Parathyroid adenoma (tissue), 2 donors: ENCODE data around the gene MYO1D.

Source experiments
- H2AFZ ChIP-seq: fragments of 300-600 bp; sonication (generic); one replicate; pipeline ENCODE4 v1.7.0; 2017; ENCODE audit warnings: antibody characterized with exemption, mild to moderate bottlenecking
- H3K27ac ChIP-seq: fragments of 300-600 bp; sonication (generic); one replicate; pipeline ENCODE4 v1.7.0; 2017
- H3K27me3 ChIP-seq: fragments of 300-600 bp; sonication (generic); one replicate; pipeline ENCODE4 v1.7.0; 2017; ENCODE audit warnings: low read length; ENCODE audit not compliant: control insufficient read depth, insufficient read depth
- H3K36me3 ChIP-seq: fragments of 300-600 bp; sonication (generic); one replicate; pipeline ENCODE4 v1.7.0; 2017; ENCODE audit warnings: low read length; ENCODE audit not compliant: control insufficient read depth, insufficient read depth
- H3K4me1 ChIP-seq: fragments of 300-600 bp; sonication (generic); one replicate; pipeline ENCODE4 v1.7.0; 2017; ENCODE audit warnings: control low read depth
- H3K4me2 ChIP-seq: fragments of 300-600 bp; sonication (generic); one replicate; pipeline ENCODE4 v1.7.0; 2017; ENCODE audit warnings: low read length
- H3K4me3 ChIP-seq: fragments of 300-600 bp; sonication (generic); one replicate; pipeline ENCODE4 v1.7.0; 2017; ENCODE audit warnings: low read depth, low read length
- H3K79me2 ChIP-seq: fragments of 300-600 bp; sonication (generic); one replicate; pipeline ENCODE4 v1.7.0; 2017; ENCODE audit warnings: control low read depth
- H3K9ac ChIP-seq: fragments of 300-600 bp; sonication (generic); one replicate; pipeline ENCODE4 v1.7.0; 2017; ENCODE audit warnings: mild to moderate bottlenecking
- H3K9me3 ChIP-seq: fragments of 300-600 bp; sonication (generic); one replicate; pipeline ENCODE4 v1.7.0; 2017; ENCODE audit warnings: low read length; ENCODE audit not compliant: control insufficient read depth
- CTCF ChIP-seq: fragments of 300-600 bp; sonication (generic); IDR thresholded peaks from one replicate; pipeline ENCODE4 v1.7.0; 2017; ENCODE audit warnings: antibody characterized with exemption, mild to moderate bottlenecking
- donor health status: primary hyperparathyroidism.

Gene MYO1D

GRCh38 chr17:32583053-32583452 is 293.9 kb downstream of the MYO1D start:
- no peaks in the 10 kb centered on the region for H3K9me3 ChIP-seq
- H3K36me3 ChIP-seq: no peaks in the 10 kb centered on the region
- no peak for TF ChIP-seq CTCF
- no peak overlapping the region for H3K27ac ChIP-seq
- H3K9ac ChIP-seq: no peak overlapping the region
- H3K79me2 ChIP-seq: no peaks in the 10 kb centered on the region
- no peaks in the 10 kb centered on the region for H3K27me3 ChIP-seq
- no peak overlapping the region for H3K4me2 ChIP-seq
- H3K4me1 ChIP-seq: no peaks in the 10 kb centered on the region
- H2AFZ ChIP-seq: no peak overlapping the region
- no peak overlapping the region for H3K4me3 ChIP-seq

- no peaks in the 10 kb centered on the region for H3K9me3 ChIP-seq
- no peak for TF ChIP-seq CTCF
- H3K79me2 ChIP-seq: no peaks in the 10 kb centered on the region
- no peak overlapping the region for H3K4me2 ChIP-seq
- no peak overlapping the region for H3K27ac ChIP-seq
- no peak overlapping the region for H3K9ac ChIP-seq
- H3K4me3 ChIP-seq: no peak overlapping the region
- H3K36me3 ChIP-seq: no peaks in the 10 kb centered on the region
- no peaks in the 10 kb centered on the region for H3K4me1 ChIP-seq
- H2AFZ ChIP-seq: no peak overlapping the region
- H3K27me3 ChIP-seq: no peaks in the 10 kb centered on the region
Observed at GRCh38 chr17:32575852-32576251, 301.1 kb downstream of the MYO1D start.

- no peaks in the 10 kb centered on the region for H3K9me3 ChIP-seq
- H3K27ac ChIP-seq: no peak overlapping the region
- no peaks in the 10 kb centered on the region for H3K27me3 ChIP-seq
- no peaks in the 10 kb centered on the region for H3K79me2 ChIP-seq
- H3K9ac ChIP-seq: no peak overlapping the region
- H3K4me1 ChIP-seq: no peaks in the 10 kb centered on the region
- no peak for TF ChIP-seq CTCF
- H2AFZ ChIP-seq: no peak overlapping the region
- no peak overlapping the region for H3K4me3 ChIP-seq
- no peak overlapping the region for H3K4me2 ChIP-seq
- no peaks in the 10 kb centered on the region for H3K36me3 ChIP-seq
Observed at GRCh38 chr17:32570081-32570396, 306.9 kb downstream of the MYO1D start.

- Histone ChIP-seq H3K79me2 (no peaks in the 10 kb centered on the region), H3K4me3 (no peak overlapping the region), H3K4me2 (no peak overlapping the region), H3K27ac (no peak overlapping the region), H3K4me1 (no peaks in the 10 kb centered on the region), H3K27me3 (no peaks in the 10 kb centered on the region), H3K9ac (no peak overlapping the region), H2AFZ (no peak overlapping the region), H3K9me3 (no peaks in the 10 kb centered on the region), H3K36me3 (no peaks in the 10 kb centered on the region)
- TF ChIP-seq CTCF: no peak
Observed at GRCh38 chr17:32569171-32570080, 307.5 kb downstream of the MYO1D start.

GRCh38 chr17:32568705-32569104 is 308.2 kb downstream of the MYO1D start:
- TF ChIP-seq CTCF: no peak
- Histone ChIP-seq H3K27me3 (no peaks in the 10 kb centered on the region), H3K4me2 (no peak overlapping the region), H3K9me3 (no peaks in the 10 kb centered on the region), H3K27ac (no peak overlapping the region), H3K36me3 (no peaks in the 10 kb centered on the region), H3K9ac (no peak overlapping the region), H3K4me3 (no peak overlapping the region), H2AFZ (no peak overlapping the region), H3K79me2 (no peaks in the 10 kb centered on the region), H3K4me1 (no peaks in the 10 kb centered on the region)
